Endothelial cell (in vitro differentiated cells): ENCODE measurements around the gene MCCD1. TPM values are rescaled to one million over a fixed set of nuclear protein-coding genes. Genes with fewer than 3 reads are reported as not detected.
"Not testable (repeated sequence)": the region's sequence is repeated elsewhere in the genome, so short reads cannot be mapped to it uniquely, and the experiment has no call there.

Experiments used
- DNase-seq: peaks from one replicate; pipeline ENCODE4 v3.0.0; 2021; ENCODE audit warnings: low spot score
- H3K27ac Mint-ChIP-seq: one replicate; pipeline ENCODE4 v1.8.0; 2021; ENCODE audit warnings: mixed read lengths, inconsistent platforms; ENCODE audit not compliant: unreplicated experiment
- H3K27me3 Mint-ChIP-seq: one replicate; pipeline ENCODE4 v1.8.0; 2021; ENCODE audit warnings: mild to moderate bottlenecking, moderate library complexity, mixed read lengths, inconsistent platforms; ENCODE audit not compliant: unreplicated experiment
- H3K36me3 Mint-ChIP-seq: one replicate; pipeline ENCODE4 v1.8.0; 2021; ENCODE audit warnings: mild to moderate bottlenecking, low read depth, mixed read lengths, inconsistent platforms; ENCODE audit not compliant: unreplicated experiment
- H3K4me1 Mint-ChIP-seq: one replicate; pipeline ENCODE4 v1.8.0; 2021; ENCODE audit warnings: mild to moderate bottlenecking, mixed read lengths, inconsistent platforms; ENCODE audit not compliant: unreplicated experiment
- H3K4me3 Mint-ChIP-seq: one replicate; pipeline ENCODE4 v1.8.0; 2021; ENCODE audit warnings: mild to moderate bottlenecking, mixed read lengths, inconsistent platforms; ENCODE audit not compliant: unreplicated experiment
- H3K9me3 Mint-ChIP-seq: one replicate; pipeline ENCODE4 v1.8.0; 2021; ENCODE audit warnings: mixed read lengths, inconsistent platforms; ENCODE audit not compliant: unreplicated experiment
- total RNA-seq: library from RNA; stranded (reverse); fragmentation: NEBNext Ultra II Directional; extraction: Animal tissue kit (Norgen Biotek cat#: 25700); gene quantifications from one replicate; pipeline ENCODE4 v1.2.1, GENCODE V29; 2021; ENCODE audit not compliant: unreplicated experiment
- TF ChIP-seq, protein P1 (sequence below): fragments of 200-600 bp; sonication (generic); IDR thresholded peaks from one replicate; pipeline ENCODE4 v1.5.0; 2021; ENCODE audit warnings: antibody characterized with exemption; ENCODE audit not compliant: unreplicated experiment

Gene MCCD1
- total RNA-seq, 1 donor from 2014 or later: not detected

DNA sequence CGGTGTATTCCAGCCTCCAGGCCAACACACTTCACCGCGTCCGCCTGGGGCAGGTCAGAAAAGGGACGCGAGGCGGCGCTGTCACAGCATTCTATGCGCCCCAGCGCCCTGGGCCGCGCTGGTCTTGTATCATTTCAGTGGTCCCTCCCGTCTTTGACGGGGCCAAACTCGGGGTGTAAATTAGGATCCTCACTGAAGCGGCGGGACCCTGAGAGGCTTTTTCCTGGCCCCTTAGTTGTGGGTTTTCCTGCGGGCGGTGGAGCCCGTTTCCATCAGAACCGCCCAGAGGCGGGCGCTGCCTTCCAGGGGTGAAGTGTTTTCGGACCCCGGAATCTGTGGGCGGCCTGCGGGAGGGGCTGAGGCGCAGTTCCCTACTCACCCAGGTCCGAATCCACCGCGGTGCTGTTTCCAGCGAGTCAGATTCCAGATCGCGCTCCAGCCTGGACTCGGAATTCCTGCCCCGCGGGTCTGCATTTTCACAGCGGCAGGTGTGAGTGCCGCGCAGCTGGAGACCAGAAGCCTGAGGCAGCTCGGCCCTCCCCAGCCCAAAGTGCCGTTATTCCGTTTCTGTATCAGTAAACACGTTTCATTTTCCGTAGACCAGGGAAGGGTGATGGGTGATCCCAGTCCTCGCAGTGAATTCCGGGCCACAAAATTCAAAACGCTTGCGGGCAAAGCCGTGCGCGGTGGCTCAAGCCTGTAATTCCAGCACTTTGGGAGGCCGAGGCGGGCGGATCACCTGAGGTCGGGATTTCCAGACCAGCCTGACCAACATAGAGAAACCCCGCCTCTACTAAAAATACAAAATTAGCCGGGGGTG, 34.7 kb upstream of the MCCD1 start:
- DNase-seq: peak; percentile 78
- H3K4me1 Mint-ChIP-seq: peaks cover 23% of the 10 kb centered on the region
- H3K4me3 Mint-ChIP-seq: peak overlapping the region; percentile 87
- no peaks in the 10 kb centered on the region for H3K36me3 Mint-ChIP-seq
- TF ChIP-seq, protein P1, sequence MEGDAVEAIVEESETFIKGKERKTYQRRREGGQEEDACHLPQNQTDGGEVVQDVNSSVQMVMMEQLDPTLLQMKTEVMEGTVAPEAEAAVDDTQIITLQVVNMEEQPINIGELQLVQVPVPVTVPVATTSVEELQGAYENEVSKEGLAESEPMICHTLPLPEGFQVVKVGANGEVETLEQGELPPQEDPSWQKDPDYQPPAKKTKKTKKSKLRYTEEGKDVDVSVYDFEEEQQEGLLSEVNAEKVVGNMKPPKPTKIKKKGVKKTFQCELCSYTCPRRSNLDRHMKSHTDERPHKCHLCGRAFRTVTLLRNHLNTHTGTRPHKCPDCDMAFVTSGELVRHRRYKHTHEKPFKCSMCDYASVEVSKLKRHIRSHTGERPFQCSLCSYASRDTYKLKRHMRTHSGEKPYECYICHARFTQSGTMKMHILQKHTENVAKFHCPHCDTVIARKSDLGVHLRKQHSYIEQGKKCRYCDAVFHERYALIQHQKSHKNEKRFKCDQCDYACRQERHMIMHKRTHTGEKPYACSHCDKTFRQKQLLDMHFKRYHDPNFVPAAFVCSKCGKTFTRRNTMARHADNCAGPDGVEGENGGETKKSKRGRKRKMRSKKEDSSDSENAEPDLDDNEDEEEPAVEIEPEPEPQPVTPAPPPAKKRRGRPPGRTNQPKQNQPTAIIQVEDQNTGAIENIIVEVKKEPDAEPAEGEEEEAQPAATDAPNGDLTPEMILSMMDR: peak; percentile 45
- H3K9me3 Mint-ChIP-seq: no peaks in the 10 kb centered on the region
- H3K27ac Mint-ChIP-seq: no peak overlapping the region
- peaks cover 11% of the 10 kb centered on the region for H3K27me3 Mint-ChIP-seq

DNA sequence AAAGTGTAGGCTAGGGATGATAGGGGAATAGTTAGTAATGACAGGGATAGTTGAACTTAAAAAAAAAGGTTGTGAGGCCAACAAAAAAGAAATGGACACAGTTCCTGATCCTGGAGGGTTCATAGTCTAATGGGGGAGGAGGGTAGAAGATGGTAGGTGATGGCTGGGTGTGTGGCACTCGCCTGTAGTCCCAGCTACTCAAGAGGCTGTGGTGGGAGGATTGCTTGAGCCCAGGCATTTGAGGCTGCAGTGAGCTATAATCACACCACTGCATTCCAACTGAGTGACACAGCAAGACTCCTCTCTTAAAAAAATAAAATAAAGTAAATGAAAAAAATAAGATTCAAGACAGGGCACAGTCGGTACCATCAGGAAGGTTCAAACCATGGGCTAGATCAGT, 33.2 kb upstream of the MCCD1 start:
- no peak for DNase-seq
- peaks cover 8% of the 10 kb centered on the region for H3K4me1 Mint-ChIP-seq
- peak overlapping the region; percentile 47 for H3K4me3 Mint-ChIP-seq
- H3K36me3 Mint-ChIP-seq: no peaks in the 10 kb centered on the region
- peaks cover 11% of the 10 kb centered on the region for H3K27me3 Mint-ChIP-seq
- H3K27ac Mint-ChIP-seq: no peak overlapping the region
- H3K9me3 Mint-ChIP-seq: no peaks in the 10 kb centered on the region
- TF ChIP-seq, protein P1: no peak

DNA sequence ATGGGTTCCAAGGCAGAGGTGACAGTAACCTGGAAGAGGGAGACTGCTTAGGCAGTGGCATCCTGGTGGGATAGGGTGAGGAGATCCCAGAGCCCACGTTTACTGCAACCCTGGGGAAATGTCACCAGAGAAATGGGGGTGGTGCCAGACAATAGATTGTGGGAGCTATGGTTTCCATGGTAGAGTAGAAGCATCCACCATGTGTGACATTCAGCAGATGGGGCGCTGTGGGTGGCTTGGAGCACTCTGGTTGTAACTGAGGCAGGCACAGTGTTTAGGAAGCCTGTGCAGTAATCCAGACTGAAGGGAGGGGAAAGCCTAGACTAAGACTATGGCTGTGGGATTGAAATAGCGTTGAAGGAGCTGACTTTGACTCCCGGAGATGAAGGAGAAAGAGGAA, 31.9 kb upstream of the MCCD1 start:
- H3K4me1 Mint-ChIP-seq, H3K9me3 Mint-ChIP-seq, H3K27ac Mint-ChIP-seq, DNase-seq, H3K36me3 Mint-ChIP-seq: not testable (repeated sequence)
- Mint-ChIP-seq H3K27me3 (peaks cover 11% of the 10 kb centered on the region), H3K4me3 (peak overlapping the region; percentile 92)

- no peaks in the 10 kb centered on the region for H3K9me3 Mint-ChIP-seq
- H3K27ac Mint-ChIP-seq: peak within 1 kb of the TSS; percentile 48
- peak; percentile 55 for DNase-seq
- H3K4me1 Mint-ChIP-seq: peaks cover 8% of the 10 kb centered on the region
- no peaks in the 10 kb centered on the region for H3K36me3 Mint-ChIP-seq
- TF ChIP-seq, protein P1: no peak
- H3K27me3 Mint-ChIP-seq: peaks cover 11% of the 10 kb centered on the region
- peak within 1 kb of the TSS; percentile 92 for H3K4me3 Mint-ChIP-seq
Observed at GRCh38 chr6:31497531-31498476, 31.0 kb upstream of the MCCD1 start, which contains the start of gene MICB. TSS of gene MICB (plus strand) at chr6:31498145. CDS start at chr6:31498194, 49 bp downstream.

- H3K27ac Mint-ChIP-seq: no peak overlapping the region
- peak; percentile 22 for DNase-seq
- no peaks in the 10 kb centered on the region for H3K9me3 Mint-ChIP-seq
- no peaks in the 10 kb centered on the region for H3K36me3 Mint-ChIP-seq
- TF ChIP-seq, protein P1: no peak
- H3K4me3 Mint-ChIP-seq: peak overlapping the region; percentile 92
- peaks cover 11% of the 10 kb centered on the region for H3K27me3 Mint-ChIP-seq
- peaks cover 8% of the 10 kb centered on the region for H3K4me1 Mint-ChIP-seq
Observed at GRCh38 chr6:31498748-31499147, 30.0 kb upstream of the MCCD1 start.

- H3K4me3 Mint-ChIP-seq, DNase-seq, H3K9me3 Mint-ChIP-seq, H3K27ac Mint-ChIP-seq, H3K36me3 Mint-ChIP-seq, H3K4me1 Mint-ChIP-seq: not testable (repeated sequence)
- H3K27me3 Mint-ChIP-seq: peaks cover 11% of the 10 kb centered on the region
Observed at GRCh38 chr6:31499648-31500047, 29.1 kb upstream of the MCCD1 start.
